SHP77 treated with DMSO at 0.1 percent for 48 hours (cell line): ENCODE data around the gene RFC2.
"Not testable (repeated sequence)": the region's sequence is repeated elsewhere in the genome, so short reads cannot be mapped to it uniquely, and the experiment has no call there.

Experiments used
- DNase-seq: peaks from one replicate; lab custom pipeline; 2025; lab: John Stamatoyannopoulos, UW

RFC2 gene

GRCh38 chr7:74282748-74283459, 28.7 kb upstream of the RFC2 start:
- no peak for DNase-seq

DNA sequence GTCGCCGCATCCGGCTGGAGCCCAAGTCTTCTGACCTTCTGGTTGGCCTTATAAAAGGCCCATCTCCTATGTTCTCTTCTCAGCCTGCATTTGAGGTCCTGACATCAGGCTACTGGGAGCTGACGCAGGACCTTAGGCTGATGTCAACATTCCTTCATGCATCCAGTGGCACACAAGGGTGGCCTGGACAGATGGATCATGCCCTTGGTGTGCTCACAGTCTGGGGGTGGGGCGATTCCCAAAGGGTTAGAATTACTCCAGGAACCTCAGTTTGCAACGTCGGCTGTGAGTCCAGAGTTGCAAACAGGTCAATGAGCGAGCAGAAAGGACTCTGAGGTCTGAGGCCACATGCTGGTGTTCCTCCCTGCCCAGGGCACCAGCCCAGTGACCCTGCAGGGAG, 26.8 kb upstream of the RFC2 start:
- no peak for DNase-seq

- DNase-seq = no peak
These were observed 23.4 kb upstream of the RFC2 start for GRCh38 chr7:74277636-74278035.

DNA sequence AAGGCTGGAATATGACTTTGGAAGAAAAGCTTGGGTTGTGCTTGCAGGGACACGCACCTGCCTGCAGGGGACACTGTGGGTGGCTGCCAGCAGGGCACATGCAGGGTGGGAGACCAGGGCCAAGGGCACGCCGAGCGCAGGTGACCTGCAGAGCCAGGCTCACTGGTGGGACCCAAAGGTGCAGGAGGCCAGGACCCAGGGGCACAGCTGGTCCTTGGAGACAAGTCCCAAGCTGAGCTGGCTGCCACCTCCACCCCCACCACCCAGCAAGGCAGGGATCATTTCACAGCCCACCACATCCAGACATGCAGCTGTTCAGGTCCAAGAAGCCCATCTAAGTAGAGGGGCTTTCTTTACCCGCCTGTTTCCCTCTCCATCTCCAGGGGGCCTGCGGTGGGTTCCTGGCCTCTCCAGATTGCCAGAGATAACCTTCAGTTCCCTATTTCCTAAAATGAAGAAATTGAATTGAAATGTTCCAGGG, 21.2 kb upstream of the RFC2 start:
- DNase-seq = peak; percentile 2

DNA sequence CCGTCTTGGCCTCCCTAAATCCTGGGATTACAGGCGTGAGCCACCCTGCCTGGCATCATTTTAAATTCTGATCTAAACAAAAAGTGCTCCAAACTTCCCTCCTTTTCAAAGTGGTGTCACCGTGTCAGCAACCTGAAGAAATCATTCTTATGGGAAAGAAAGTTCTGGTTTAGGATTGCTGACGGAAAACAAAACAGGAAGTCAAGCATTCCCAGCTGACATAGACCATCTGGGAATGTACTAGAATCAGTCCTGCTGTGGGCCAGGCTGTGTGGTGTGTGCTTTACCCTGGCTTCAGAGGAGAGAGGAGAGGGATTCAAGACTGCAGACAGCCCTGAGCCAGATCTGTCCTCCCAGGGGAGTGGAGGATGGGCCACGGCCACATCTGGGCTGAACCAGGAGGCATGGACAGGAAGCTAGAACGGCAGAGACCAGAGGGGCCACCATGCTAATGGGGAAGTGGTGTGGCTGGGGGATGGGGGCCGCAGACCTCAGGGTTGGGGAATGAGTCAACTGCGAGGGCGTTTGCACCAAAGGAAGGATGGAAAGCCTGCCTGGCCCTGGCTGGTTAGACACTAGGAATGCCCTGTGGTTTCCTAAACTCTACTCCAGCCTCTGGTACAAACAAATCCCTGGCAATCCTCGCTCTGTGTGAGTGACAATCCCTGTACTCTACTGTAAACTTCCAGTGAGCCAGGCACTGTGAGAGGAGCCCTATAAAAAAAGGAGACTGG, 18.3 kb upstream of the RFC2 start:
- no peak for DNase-seq

- no peak for DNase-seq
These were observed 17.5 kb upstream of the RFC2 start for GRCh38 chr7:74271742-74272141.

DNA sequence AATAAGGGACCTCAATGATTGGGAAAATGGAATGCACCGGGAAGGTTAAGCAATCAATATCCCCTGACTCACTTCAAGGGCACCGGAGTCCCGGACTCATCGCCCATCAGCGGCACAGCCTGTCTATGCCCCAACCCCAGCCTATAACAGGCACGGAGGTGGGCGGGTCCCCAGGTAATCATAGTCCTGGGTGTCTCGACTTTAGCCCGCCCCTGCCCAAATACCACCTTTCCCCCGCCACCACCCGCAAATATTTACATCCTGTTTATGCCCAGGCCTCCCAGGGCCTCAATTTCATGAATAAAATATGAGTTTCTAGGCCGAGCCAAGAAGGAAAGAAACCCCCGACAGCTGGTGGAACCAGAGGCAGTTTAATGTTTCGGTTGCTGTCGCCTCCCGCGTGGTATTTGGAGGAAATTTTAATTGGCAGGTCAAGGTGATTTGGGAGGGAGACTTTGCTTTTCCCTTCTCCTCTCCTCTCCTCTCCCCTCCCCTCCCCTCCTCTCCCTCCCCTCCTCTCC, 15.6 kb upstream of the RFC2 start:
- DNase-seq = peak; percentile 73

- no peak for DNase-seq
These were observed 13.8 kb upstream of the RFC2 start for GRCh38 chr7:74267756-74268565.

DNA sequence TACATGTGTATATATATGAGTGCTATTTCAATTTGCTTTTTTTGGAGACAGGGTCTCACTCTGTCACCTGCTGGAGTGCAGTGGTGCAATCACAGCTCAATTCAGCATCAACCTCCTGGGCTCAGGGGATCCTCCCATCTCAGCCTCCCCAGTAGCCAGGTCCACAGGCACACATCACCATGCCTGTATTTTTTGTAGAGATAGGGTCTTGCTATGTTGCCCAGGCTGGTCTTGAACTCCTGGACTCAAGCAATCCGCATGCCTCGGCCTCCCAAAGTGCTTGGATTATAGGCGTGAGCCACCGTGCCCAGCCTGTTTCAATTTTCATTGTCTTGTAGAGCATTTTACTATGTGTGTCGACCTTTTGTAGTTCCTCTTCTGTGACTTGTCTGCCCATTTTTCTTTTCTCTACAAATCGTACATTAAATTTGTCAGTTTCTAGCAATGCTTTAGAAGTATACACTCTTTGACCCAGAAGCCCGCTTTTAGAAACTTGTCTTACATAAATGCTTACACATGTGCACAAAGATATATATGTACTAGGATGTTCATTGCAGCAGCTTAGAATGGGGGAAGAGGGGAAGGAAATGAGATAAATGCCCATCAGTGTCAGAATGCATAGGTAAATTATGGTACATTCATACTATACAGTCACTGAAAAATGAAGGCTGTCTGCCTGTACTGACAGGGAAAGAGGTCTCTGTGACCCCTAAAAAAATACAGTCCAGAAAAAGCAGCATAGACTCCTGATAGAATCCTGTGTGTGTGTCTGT, 12.2 kb upstream of the RFC2 start:
- DNase-seq = no peak

- DNase-seq = no peak
These were observed 9.4 kb upstream of the RFC2 start for GRCh38 chr7:74263399-74264120.

DNA sequence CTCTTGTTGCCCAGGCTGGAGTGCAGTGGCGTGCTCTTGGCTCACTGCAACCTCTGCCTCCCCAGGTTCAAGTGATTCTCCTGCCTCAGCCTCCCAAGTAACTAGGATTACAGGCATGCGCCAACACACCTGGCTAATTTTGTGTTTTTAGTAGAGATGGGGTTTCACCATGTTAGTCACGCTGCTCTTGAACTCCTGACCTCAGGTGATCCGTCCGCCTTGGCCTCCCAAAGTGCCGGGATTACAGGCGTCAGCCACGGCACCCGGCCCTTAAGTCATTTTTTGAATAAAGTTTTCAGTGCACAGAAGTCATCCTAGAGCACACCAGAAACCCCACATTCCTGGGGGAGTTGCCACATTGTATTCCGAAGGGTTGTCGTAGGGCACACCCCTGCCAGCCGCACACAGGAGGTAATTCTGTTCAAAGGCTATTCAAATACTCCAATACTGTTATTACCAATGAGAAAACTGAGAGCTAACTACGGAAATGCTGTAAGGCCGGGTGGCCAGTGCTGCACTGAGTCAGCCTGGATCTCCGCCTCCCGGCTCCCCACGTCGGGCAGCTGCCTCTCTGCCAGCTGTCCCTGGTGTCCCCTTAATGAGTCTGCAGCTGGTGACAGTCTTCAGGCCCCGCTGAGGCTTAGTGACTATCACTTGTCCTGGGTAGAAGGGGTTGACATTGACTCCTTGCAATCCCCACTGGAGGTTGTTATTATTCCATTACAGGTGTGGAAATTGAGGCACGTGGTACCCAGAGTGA, 8.6 kb upstream of the RFC2 start:
- DNase-seq = peak; percentile 64

- no peak for DNase-seq
These were observed 4.4 kb upstream of the RFC2 start for GRCh38 chr7:74258639-74259038.

DNA sequence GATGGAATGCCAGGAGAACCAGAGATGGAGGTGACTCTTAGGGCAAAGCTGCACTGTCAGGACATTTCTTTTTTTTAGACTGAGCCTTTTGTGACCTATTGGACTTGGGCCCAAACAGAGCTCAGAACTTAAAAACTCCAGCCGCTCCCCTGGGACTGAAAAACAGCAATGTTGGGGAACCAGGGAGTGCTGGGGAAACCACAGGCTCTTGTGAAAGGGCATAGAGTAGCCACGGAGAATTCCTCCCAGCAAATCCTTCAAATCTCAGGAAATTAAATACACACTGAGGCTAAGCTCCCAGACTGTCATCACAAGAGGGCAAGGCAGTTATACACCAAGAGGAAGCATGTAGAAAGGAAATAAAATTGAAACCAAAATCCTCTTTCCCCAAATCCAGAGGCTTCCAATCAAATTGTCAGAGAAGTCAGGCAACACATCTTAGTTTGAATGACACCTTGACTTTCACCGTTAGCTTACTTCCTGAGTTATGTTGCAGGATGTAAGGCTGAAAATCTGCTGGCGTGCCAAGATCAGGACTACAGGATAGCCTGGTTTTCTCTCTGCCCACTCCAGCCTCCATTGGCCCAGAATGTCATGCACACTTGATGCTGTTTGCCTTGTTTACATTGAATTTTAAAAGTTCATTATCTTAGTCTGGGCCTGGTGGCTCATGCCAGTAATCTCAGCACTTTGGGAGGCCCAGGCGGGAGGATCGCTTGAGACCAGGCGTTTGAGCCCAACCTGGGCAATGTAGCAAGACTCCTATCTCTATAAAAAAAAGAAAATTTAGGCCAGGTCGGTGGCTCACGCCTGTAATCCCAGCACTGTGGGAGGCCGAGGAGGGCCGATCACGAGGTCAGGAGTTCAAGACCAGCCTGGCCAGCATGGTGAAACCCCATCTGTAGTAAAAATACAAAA, 2.6 kb upstream of the RFC2 start:
- DNase-seq = no peak

GRCh38 chr7:74255461-74255860, 1.3 kb upstream of the RFC2 start:
- not testable (repeated sequence) for DNase-seq

DNA sequence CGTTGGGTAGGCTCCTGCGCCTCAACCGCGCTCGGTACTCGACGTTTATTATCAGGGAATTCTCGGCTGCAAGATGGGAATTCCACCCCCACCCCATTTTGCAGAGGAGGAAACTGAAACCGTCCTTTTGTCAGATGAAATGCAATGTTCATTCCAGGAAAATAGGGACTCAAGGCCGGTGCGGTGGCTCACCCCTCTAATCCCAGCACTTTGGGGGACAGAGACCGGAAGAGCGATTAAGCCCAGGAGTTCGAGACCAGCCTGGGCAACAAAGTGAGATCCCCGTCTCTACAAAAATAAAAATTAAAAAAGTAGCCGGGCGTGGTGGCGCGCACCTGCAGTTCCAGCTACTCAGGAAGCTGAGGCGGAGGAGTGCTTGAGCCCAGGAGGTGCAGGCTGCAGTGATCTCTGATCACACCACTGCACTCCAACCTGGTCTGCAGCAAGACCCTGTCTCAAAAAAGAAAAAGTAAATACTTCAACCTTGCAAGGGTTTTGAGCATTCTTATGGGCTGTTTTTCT, 720 bp upstream of the RFC2 start:
- DNase-seq = no peak

DNA sequence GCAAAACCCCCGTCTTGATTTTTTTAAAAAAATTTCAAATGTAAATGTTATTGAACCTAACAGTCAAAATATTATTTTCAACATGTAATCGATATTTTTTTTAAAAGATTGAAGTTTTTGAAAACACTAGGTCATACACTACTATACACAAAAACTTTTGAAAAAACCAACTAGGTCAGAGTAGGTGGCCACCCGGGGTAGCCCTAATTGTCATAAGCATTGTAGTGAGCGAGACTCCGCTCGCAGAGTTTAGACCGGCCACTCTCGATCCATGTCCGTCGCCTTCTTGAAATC, 417 bp downstream of the RFC2 start:
- no peak for DNase-seq

GRCh38 chr7:74253331-74253730, 868 bp downstream of the RFC2 start:
- DNase-seq = no peak

GRCh38 chr7:74252893-74253292, 1.3 kb downstream of the RFC2 start:
- DNase-seq = peak; percentile 41

DNA sequence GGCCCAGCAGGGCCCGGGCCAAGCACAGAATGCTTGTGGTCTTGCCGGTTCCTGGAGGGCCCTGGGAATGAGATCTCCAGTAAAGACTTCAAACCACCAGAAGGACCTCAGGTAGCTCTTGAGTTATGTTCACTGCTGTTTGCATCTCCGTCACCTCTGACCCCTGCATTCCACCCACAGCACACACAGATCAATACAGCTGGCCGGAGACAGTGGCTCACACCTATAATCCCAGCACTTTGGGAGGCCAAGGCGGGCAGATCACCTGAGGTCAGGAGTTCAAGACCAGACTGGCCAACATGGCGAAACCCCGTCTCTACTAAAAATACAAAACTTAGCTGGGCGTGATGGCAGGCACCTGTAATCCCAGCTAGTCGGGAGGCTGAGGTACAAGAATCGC, 5.1 kb downstream of the RFC2 start:
- not testable (repeated sequence) for DNase-seq
